Activated CD8-positive, alpha-beta T cell treated with anti-CD3 and anti-CD28 coated beads for 36 hours (primary cell): ENCODE results near the gene DPP6. TPM values are rescaled to one million over a fixed set of nuclear protein-coding genes. Genes with fewer than 3 reads are reported as not detected.

Experiments used
- ATAC-seq: fragments of 200-7000 bp; cut with Tn5 transposase; one replicate; pipeline ENCODE4 v1.10.0; 2021; ENCODE audit warnings: mild to moderate bottlenecking, moderate library complexity
- CTCF ChIA-PET: fragments of 350-600 bp; sonication (Branson Sonifier 250); formaldehyde crosslinking; loops from one replicate; lab custom pipeline; 2021; ENCODE audit warnings: antibody characterized with exemption; lab: Charles Lee
- POLR2A ChIA-PET: fragments of 350-600 bp; sonication (Branson Sonifier 250); formaldehyde crosslinking; loops from one replicate; lab custom pipeline; 2021; ENCODE audit warnings: antibody characterized with exemption; lab: Charles Lee
- DNase-seq: peaks from one replicate; pipeline ENCODE4 v3.0.0-alpha.2; 2020
- H3K27ac Mint-ChIP-seq: one replicate; pipeline ENCODE4 v1.8.0; 2021; ENCODE audit warnings: mild to moderate bottlenecking, mixed read lengths
- H3K27me3 Mint-ChIP-seq: one replicate; pipeline ENCODE4 v1.8.0; 2021; ENCODE audit warnings: mixed read lengths
- H3K36me3 Mint-ChIP-seq: one replicate; pipeline ENCODE4 v1.8.0; 2021; ENCODE audit warnings: low read depth, mixed read lengths
- H3K4me1 Mint-ChIP-seq: one replicate; pipeline ENCODE4 v1.8.0; 2021; ENCODE audit warnings: low read depth, mixed read lengths
- H3K4me3 Mint-ChIP-seq: one replicate; pipeline ENCODE4 v1.8.0; 2021; ENCODE audit warnings: mild to moderate bottlenecking, moderate library complexity, mixed read lengths
- H3K9me3 Mint-ChIP-seq: one replicate; pipeline ENCODE4 v1.8.0; 2021; ENCODE audit warnings: mixed read lengths
- intact Hi-C: fragments of 100-400 bp; cut with micrococcal nuclease; formaldehyde crosslinking; loops from one replicate; pipeline ENCODE4 v1.10.0; 2022
- total RNA-seq, 2 experiments: library from RNA; stranded (reverse); gene quantifications; one replicate each; pipeline ENCODE4 v1.2.3, GENCODE V29; 2021
- TF ChIP-seq, protein P1 (sequence below): fragments of 200-600 bp; IDR thresholded peaks from one replicate; pipeline ENCODE4 v1.8.0; 2022; ENCODE audit warnings: antibody characterized with exemption, mild to moderate bottlenecking

The DPP6 gene
- total RNA-seq, 2 experiments from 2014 or later = not detected

DNA sequence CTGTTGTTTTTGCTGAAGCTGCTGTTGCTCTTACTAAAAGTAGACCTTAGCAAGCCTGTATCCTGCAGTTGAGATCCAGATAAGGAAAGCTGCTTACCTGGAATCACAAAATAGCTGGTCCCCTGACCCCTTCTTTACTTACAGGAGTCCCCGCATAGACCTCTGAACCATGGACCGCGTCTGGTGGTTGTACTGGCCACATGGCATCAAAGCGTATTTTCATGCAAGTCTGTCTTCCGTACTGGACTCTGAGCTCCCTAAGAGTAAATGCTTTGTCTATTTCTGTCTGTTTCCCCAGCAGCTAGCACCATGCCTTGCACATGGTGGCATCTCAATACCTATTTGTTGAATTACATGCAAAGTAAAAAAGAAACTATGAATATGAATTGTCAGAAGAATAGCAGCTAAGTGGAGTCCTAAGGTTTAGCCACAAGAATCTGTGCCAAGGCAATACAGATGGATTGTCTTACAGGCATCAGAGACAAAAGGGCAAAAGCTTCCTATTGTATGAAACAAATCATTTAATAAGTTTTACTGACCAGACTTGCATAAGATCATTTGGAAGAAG is 791.6 kb downstream of the DPP6 start:
- CTCF ChIA-PET = no interaction called here
- intact Hi-C loops = no loop called here

DNA sequence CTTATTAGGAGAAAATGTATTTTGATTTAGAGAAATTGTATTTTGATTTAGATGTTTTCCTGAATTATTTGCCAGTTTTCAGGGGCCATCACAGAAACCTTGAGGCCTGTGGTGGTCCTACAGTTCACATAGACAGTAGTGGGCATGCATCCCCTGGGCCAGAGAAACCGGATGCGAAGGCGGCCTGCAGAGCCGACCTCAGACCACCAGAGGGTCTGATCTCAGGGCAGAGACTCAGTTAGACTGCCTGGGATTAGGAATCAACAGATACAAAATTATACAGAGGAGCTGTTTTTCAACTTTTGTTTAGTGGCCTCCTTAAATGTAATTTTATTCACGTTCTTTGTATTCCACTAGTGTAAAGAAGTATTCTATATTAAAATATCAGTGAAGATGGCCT is 792.3 kb downstream of the DPP6 start:
- Mint-ChIP-seq H3K36me3 (no peaks in the 10 kb centered on the region), H3K4me1 (no peaks in the 10 kb centered on the region), H3K9me3 (no peaks in the 10 kb centered on the region), H3K4me3 (no peak overlapping the region), H3K27ac (no peak overlapping the region), H3K27me3 (peaks cover 31% of the 10 kb centered on the region)
- intact Hi-C loops = no loop called here
- ATAC-seq = no peak
- ChIA-PET CTCF (no interaction called here), POLR2A (no interaction called here)
- no peak for DNase-seq
- TF ChIP-seq, protein P1, sequence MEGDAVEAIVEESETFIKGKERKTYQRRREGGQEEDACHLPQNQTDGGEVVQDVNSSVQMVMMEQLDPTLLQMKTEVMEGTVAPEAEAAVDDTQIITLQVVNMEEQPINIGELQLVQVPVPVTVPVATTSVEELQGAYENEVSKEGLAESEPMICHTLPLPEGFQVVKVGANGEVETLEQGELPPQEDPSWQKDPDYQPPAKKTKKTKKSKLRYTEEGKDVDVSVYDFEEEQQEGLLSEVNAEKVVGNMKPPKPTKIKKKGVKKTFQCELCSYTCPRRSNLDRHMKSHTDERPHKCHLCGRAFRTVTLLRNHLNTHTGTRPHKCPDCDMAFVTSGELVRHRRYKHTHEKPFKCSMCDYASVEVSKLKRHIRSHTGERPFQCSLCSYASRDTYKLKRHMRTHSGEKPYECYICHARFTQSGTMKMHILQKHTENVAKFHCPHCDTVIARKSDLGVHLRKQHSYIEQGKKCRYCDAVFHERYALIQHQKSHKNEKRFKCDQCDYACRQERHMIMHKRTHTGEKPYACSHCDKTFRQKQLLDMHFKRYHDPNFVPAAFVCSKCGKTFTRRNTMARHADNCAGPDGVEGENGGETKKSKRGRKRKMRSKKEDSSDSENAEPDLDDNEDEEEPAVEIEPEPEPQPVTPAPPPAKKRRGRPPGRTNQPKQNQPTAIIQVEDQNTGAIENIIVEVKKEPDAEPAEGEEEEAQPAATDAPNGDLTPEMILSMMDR = no peak

More for the DNA sequence above, 791.6 kb downstream of the DPP6 start:
- no peaks in the 10 kb centered on the region for H3K4me1 Mint-ChIP-seq
- no peak overlapping the region for H3K4me3 Mint-ChIP-seq
- no peaks in the 10 kb centered on the region for H3K9me3 Mint-ChIP-seq
- peaks cover 31% of the 10 kb centered on the region for H3K27me3 Mint-ChIP-seq
- TF ChIP-seq, protein P1 = no peak
- POLR2A ChIA-PET = no interaction called here
- DNase-seq (no peak), ATAC-seq (no peak)
- no peak overlapping the region for H3K27ac Mint-ChIP-seq
- no peaks in the 10 kb centered on the region for H3K36me3 Mint-ChIP-seq

DNA sequence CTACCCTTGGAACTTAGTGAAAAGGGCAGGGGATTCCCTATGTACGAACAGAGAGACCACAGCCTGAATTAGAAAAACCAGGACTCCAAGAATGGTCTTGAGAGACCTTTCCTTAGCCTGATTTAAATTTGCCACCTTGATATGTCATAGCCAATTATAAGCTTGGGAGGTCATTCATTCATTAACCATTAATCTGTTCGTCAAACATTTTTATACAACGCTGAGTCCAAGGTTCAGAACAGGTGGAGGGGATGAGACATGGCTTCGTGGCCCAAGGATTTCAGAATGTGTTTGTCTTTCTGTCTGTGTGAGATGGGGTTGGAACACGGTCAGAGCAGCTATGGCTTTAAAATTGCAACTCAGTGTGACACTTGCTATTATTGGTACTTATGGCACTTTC is 792.8 kb downstream of the DPP6 start:
- POLR2A ChIA-PET = no interaction called here
- TF ChIP-seq, protein P1 = no peak
- Mint-ChIP-seq H3K27ac (no peak overlapping the region), H3K27me3 (peaks cover 27% of the 10 kb centered on the region), H3K36me3 (no peaks in the 10 kb centered on the region), H3K4me3 (no peak overlapping the region), H3K4me1 (no peaks in the 10 kb centered on the region), H3K9me3 (no peaks in the 10 kb centered on the region)
- DNase-seq (no peak), ATAC-seq (no peak)
- CTCF ChIA-PET = no interaction called here
- intact Hi-C loops = no loop called here

DNA sequence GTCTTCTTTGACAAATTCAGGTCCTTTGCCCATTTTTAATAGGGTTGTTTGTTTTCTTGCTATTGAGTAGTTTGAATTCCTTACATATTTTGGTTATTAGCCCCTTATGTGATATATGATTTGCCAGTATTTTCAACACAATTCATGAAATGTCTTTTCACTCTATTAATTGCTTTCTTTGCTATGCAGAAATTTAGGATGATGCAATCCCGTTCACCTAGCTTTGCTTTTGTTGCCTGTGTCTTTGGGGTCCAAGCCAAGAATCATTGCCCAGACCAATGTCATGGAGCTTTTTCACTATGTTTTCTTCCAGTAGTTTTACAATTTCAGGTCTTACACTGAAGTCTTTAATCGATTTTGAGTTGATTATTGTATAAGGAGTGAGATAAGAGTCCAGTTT is 796.3 kb downstream of the DPP6 start:
- DNase-seq = no peak
- CTCF ChIA-PET = no interaction called here
- Mint-ChIP-seq H3K27ac (no peak overlapping the region), H3K4me3 (no peak overlapping the region), H3K36me3 (no peaks in the 10 kb centered on the region), H3K4me1 (no peaks in the 10 kb centered on the region), H3K9me3 (no peaks in the 10 kb centered on the region), H3K27me3 (peaks cover 31% of the 10 kb centered on the region)
- POLR2A ChIA-PET = no interaction called here
- ATAC-seq = no peak
- intact Hi-C loops = no loop called here
- TF ChIP-seq, protein P1 = no peak

DNA sequence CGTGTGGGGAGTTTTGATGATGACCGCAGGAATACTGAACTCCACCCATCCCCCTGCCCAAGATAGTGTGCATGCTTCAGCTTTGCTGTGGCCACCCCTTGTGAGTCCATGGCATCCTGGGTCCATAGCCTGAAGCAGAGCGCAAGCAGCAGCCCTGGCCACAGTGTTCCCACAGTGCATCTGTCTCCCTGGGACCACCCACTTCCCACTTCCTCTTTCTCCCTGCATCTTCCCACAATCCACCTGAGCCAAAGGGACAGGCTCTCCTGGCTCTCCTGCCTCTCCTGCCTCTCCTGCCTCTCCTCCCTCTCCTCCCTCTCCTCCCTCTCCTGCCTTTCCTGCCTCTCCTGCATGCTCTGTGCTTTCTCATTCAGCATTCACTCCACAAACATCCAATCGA is 800.0 kb downstream of the DPP6 start:
- Mint-ChIP-seq H3K4me1 (no peaks in the 10 kb centered on the region), H3K36me3 (no peaks in the 10 kb centered on the region), H3K4me3 (no peak overlapping the region), H3K27ac (no peak overlapping the region), H3K9me3 (no peaks in the 10 kb centered on the region), H3K27me3 (peaks cover 15% of the 10 kb centered on the region)
- ChIA-PET POLR2A (no interaction called here), CTCF (no interaction called here)
- ATAC-seq (no peak), DNase-seq (no peak)
- intact Hi-C loops = no loop called here
- TF ChIP-seq, protein P1 = no peak
